ENCODE measurements around the gene SLC29A3. TPM values are rescaled to one million over a fixed set of nuclear protein-coding genes. Genes with fewer than 3 reads are reported as not detected.

Gene SLC29A3
- total and polyA plus RNA-seq, 2 donors from 2014 or later, result 5.3 to 5.7 TPM

DNA sequence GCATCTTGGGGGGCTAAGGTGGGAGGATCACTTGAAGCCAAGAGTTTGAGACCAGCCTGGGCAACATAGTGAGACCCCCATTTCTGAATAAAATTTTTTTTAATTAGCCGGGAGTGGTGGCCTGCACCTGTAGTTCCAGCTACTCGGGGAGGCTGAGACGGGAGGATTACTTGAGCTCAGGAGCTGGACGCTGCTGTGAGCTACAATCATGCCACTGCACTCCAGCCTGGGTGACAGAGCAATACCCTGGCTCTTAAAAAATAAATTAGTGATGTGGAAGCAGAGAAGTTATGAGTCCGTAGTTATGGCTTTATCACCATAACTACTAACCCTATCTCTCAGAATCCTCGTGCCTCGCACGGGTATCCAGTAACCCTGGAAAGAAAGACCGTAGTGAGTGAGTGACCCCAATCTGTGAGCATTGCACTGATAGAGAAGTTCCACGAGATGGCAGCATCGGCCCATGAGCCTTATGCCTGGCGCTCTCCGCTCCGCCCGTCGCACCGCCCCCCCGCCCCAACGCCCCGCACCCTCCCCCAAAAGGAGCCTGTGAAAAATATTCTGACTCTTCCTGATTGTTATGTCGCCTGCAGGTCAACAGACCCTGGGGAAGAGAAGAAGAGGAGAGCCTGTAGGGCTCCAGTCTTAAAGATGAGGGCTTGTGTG, 4.9 kb upstream of the SLC29A3 start:
- H3K4me1 ChIP-seq (ENCODE audit: control insufficient read depth in 2 of 3, insufficient read depth in 2 of 3, low read depth in 1 of 3, low read length in 3 of 3), result peaks cover 0 to 8% (median 3%) of the 10 kb centered on the region in 3 donors
- H3K27ac ChIP-seq (ENCODE audit: low read depth in 2 of 2, low read length in 2 of 2), result no peak overlapping the region
- FAIRE-seq (no peak), DNase-seq (peak in 2 of 5 donors; percentile 45 to 74)
- TF ChIP-seq, protein P1, sequence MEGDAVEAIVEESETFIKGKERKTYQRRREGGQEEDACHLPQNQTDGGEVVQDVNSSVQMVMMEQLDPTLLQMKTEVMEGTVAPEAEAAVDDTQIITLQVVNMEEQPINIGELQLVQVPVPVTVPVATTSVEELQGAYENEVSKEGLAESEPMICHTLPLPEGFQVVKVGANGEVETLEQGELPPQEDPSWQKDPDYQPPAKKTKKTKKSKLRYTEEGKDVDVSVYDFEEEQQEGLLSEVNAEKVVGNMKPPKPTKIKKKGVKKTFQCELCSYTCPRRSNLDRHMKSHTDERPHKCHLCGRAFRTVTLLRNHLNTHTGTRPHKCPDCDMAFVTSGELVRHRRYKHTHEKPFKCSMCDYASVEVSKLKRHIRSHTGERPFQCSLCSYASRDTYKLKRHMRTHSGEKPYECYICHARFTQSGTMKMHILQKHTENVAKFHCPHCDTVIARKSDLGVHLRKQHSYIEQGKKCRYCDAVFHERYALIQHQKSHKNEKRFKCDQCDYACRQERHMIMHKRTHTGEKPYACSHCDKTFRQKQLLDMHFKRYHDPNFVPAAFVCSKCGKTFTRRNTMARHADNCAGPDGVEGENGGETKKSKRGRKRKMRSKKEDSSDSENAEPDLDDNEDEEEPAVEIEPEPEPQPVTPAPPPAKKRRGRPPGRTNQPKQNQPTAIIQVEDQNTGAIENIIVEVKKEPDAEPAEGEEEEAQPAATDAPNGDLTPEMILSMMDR (IDR thresholded peaks at IDR 0.05; ENCODE audit: borderline replicate concordance, extremely low read depth, insufficient read depth), result peak; percentile 91
- no peak overlapping the region for H3K4me3 ChIP-seq (ENCODE audit: low read length in 3 of 3)
- intact Hi-C loops (cut with DNase I), result no loop called here
- no peak overlapping the region for H3K9ac ChIP-seq (ENCODE audit: low read length in 3 of 3)
- H3K9me3 ChIP-seq (ENCODE audit: control insufficient read depth in 2 of 3, insufficient read depth in 1 of 3, low read length in 3 of 3), result no peaks in the 10 kb centered on the region
- no peaks in the 10 kb centered on the region for H3K36me3 ChIP-seq (ENCODE audit: control insufficient read depth in 2 of 3, insufficient read depth in 3 of 3, low read length in 3 of 3)
- H3K27me3 ChIP-seq (ENCODE audit: control insufficient read depth, insufficient read depth, low read length), result no peaks in the 10 kb centered on the region

GRCh38 chr10:71314694-71315225, 4.3 kb upstream of the SLC29A3 start:
- Histone ChIP-seq H3K4me3 (ENCODE audit: low read length in 3 of 3) (no peak overlapping the region), H3K9ac (ENCODE audit: low read length in 3 of 3) (no peak overlapping the region), H3K36me3 (ENCODE audit: control insufficient read depth in 2 of 3, insufficient read depth in 3 of 3, low read length in 3 of 3) (no peaks in the 10 kb centered on the region), H3K27me3 (ENCODE audit: control insufficient read depth, insufficient read depth, low read length) (no peaks in the 10 kb centered on the region), H3K4me1 (ENCODE audit: control insufficient read depth in 2 of 3, insufficient read depth in 2 of 3, low read depth in 1 of 3, low read length in 3 of 3) (peaks cover under 1 to 6% (median 3%) of the 10 kb centered on the region in 3 donors), H3K27ac (ENCODE audit: low read depth in 2 of 2, low read length in 2 of 2) (no peak overlapping the region), H3K9me3 (ENCODE audit: control insufficient read depth in 2 of 3, insufficient read depth in 1 of 3, low read length in 3 of 3) (no peaks in the 10 kb centered on the region)
- TF ChIP-seq, protein P1 (IDR thresholded peaks at IDR 0.05; ENCODE audit: borderline replicate concordance, extremely low read depth, insufficient read depth), result no peak
- no peak for FAIRE-seq
- intact Hi-C loops (cut with DNase I), result no loop called here
- DNase-seq, result no peak

- DNase-seq (no peak), FAIRE-seq (no peak)
- no peak overlapping the region for H3K4me3 ChIP-seq (ENCODE audit: low read length in 3 of 3)
- H3K9ac ChIP-seq (ENCODE audit: low read length in 3 of 3), result no peak overlapping the region
- intact Hi-C loops (cut with DNase I), result no loop called here
- no peaks in the 10 kb centered on the region for H3K9me3 ChIP-seq (ENCODE audit: control insufficient read depth in 2 of 3, insufficient read depth in 1 of 3, low read length in 3 of 3)
- H3K36me3 ChIP-seq (ENCODE audit: control insufficient read depth in 2 of 3, insufficient read depth in 3 of 3, low read length in 3 of 3), result no peaks in the 10 kb centered on the region
- no peaks in the 10 kb centered on the region for H3K27me3 ChIP-seq (ENCODE audit: control insufficient read depth, insufficient read depth, low read length)
- TF ChIP-seq, protein P1 (IDR thresholded peaks at IDR 0.05; ENCODE audit: borderline replicate concordance, extremely low read depth, insufficient read depth), result no peak
- H3K27ac ChIP-seq (ENCODE audit: low read depth in 2 of 2, low read length in 2 of 2), result no peak overlapping the region
- peaks cover 3 to 12% (median 9%) of the 10 kb centered on the region in 3 donors for H3K4me1 ChIP-seq (ENCODE audit: control insufficient read depth in 2 of 3, insufficient read depth in 2 of 3, low read depth in 1 of 3, low read length in 3 of 3)
Observed at GRCh38 chr10:71316056-71316785, 2.8 kb upstream of the SLC29A3 start.
